Gastrocnemius medialis (tissue), 4 donors: ENCODE results near the gene CSNK2A3. TPM values are rescaled to one million over a fixed set of nuclear protein-coding genes. Genes with fewer than 3 reads are reported as not detected.

Experiments used
- ATAC-seq, 2 donors: fragments of 150-250 bp; one replicate each; pipeline ENCODE4 v1.9.1; 2016
- DNase-seq, 2 donors: peaks; one replicate each; pipeline ENCODE4 v3.0.0-alpha.2; 2019
- H3K27ac ChIP-seq, 4 donors: fragments of 200-600 bp; sonication (generic); 1 replicate in 1 of 4; 2 replicates in 3 of 4; pipeline ENCODE4 v1.5.1; 2016 to 2018; ENCODE audit warnings: mild to moderate bottlenecking in 2 of 4, moderate library complexity in 1 of 4
- H3K27me3 ChIP-seq, 3 donors: fragments of 200-600 bp; sonication (generic) in 2 of 3; 1 replicate in 1 of 3; 2 replicates in 2 of 3; pipeline versions ENCODE4 v1.5.1 to v1.6.0; 2016 to 2019; ENCODE audit warnings: mild to moderate bottlenecking in 1 of 3, moderate library complexity in 1 of 3
- H3K36me3 ChIP-seq, 2 donors: fragments of 200-600 bp; sonication (generic) in 1 of 2; one replicate each; pipeline ENCODE4 v1.5.1; 2017 to 2018
- H3K4me1 ChIP-seq, 2 donors: fragments of 200-600 bp; sonication (generic) in 1 of 2; one replicate each; pipeline ENCODE4 v1.5.1; 2016 to 2017; ENCODE audit warnings: mild to moderate bottlenecking in 2 of 2
- H3K4me3 ChIP-seq, 4 donors: fragments of 200-600 bp; sonication (generic) in 3 of 4; 1 replicate in 1 of 4; 2 replicates in 3 of 4; pipeline ENCODE4 v1.5.1; 2016 to 2019; ENCODE audit warnings: mild to moderate bottlenecking in 2 of 4
- H3K9me3 ChIP-seq, 3 donors: fragments of 200-600 bp; sonication (generic) in 2 of 3; 1 replicate in 1 of 3; 2 replicates in 2 of 3; pipeline ENCODE4 v1.5.1; 2016 to 2019
- POLR2A ChIP-seq, 2 donors: fragments of 450-650 bp; IDR thresholded peaks; one replicate each; pipeline ENCODE4 v1.6.1; 2017; ENCODE audit warnings: antibody characterized with exemption in 2 of 2, mild to moderate bottlenecking in 2 of 2, moderate library complexity in 2 of 2
- in situ Hi-C, 4 donors: fragments of 200-750 bp; cut with MboI; loops; one replicate each; pipeline versions ENCODE4 v1.15.0 to v1.8.0; 2017; ENCODE audit warnings: low sequenced_read_pairs in 4 of 4
- intact Hi-C: fragments of 100-400 bp; cut with DNase I; formaldehyde crosslinking; loops from one replicate; pipeline ENCODE4 v1.15.1; 2023; ENCODE audit warnings: low total_unique reads
- total RNA-seq, 4 donors: library from RNA; depleted of rRNA; stranded (reverse); fragments of >200 nt; gene quantifications; one replicate each; pipeline versions ENCODE4 v1.1.0 to v1.2.3, GENCODE V29; 2016
- TF ChIP-seq, protein P1 (sequence below), 5 experiments: fragments of 450-650 bp in 3 of 5; fragments of 200-600 bp in 2 of 5; sonication (generic) in 2 of 5; IDR thresholded peaks in 4 of 5; conservative IDR thresholded peaks in 1 of 5; 1 replicate in 4 of 5; 2 replicates in 1 of 5; pipeline ENCODE4 v1.5.1; 2016 to 2019; ENCODE audit warnings: antibody characterized with exemption in 5 of 5, mild to moderate bottlenecking in 3 of 5, moderate library complexity in 3 of 5

Gene CSNK2A3
- total RNA-seq, 4 donors from 2014 or later = 0.68 to 1.6 (median 1.0) TPM

- TF ChIP-seq POLR2A (IDR thresholded peaks at IDR 0.05) = no peak
- TF ChIP-seq, protein P1, sequence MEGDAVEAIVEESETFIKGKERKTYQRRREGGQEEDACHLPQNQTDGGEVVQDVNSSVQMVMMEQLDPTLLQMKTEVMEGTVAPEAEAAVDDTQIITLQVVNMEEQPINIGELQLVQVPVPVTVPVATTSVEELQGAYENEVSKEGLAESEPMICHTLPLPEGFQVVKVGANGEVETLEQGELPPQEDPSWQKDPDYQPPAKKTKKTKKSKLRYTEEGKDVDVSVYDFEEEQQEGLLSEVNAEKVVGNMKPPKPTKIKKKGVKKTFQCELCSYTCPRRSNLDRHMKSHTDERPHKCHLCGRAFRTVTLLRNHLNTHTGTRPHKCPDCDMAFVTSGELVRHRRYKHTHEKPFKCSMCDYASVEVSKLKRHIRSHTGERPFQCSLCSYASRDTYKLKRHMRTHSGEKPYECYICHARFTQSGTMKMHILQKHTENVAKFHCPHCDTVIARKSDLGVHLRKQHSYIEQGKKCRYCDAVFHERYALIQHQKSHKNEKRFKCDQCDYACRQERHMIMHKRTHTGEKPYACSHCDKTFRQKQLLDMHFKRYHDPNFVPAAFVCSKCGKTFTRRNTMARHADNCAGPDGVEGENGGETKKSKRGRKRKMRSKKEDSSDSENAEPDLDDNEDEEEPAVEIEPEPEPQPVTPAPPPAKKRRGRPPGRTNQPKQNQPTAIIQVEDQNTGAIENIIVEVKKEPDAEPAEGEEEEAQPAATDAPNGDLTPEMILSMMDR (IDR thresholded peaks at IDR 0.05 in 4 of 5, conservative IDR thresholded peaks at IDR 0.05 in 1 of 5) = no peak
- Histone ChIP-seq H3K27ac (no peak overlapping the region), H3K36me3 (no peaks in the 10 kb centered on the region), H3K27me3 (no peaks in the 10 kb centered on the region), H3K4me1 (no peaks in the 10 kb centered on the region), H3K9me3 (no peaks in the 10 kb centered on the region), H3K4me3 (no peak overlapping the region)
- intact Hi-C loops (no loop called here), in situ Hi-C loops (no loop called here)
- ATAC-seq = no peak
- no peak for DNase-seq
These were observed 25.3 kb upstream of the CSNK2A3 start for GRCh38 chr11:11378184-11378940.

DNA sequence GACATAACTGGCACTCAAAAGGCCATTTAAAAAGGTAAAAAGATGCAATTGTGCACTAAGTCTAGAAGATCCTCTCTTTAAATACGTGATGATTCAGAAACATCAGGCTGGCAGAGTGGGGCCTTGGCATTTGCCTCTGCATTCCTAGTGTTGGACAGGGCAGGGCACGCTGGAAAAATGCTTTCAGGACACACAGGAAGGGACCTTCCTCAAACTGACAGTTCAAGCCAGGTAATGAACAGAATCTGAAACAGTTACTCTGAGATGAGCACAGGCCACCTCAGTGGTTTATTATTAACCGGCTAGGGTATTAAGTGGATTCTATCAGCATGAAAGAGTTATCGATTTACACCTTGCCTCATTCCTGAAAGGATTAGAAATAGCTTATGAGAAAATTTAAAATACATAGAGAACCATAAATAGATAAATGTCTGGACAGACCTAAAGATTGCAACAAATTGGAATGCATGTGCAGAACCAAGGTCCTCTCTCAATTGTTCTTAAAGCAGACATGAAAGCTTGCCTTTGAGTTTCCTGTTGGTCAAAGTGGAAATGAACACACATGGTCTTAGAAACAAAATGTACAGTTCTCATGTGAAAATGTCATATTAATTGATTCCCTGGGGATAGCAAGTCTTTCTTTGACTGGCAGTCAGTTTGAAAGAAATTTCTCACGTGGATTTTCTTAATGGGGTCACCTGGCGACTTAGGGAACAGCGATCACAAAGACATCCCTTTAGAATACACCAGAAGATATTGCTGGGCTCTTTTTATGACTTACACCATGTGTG, 21.5 kb upstream of the CSNK2A3 start:
- no peak for TF ChIP-seq POLR2A (IDR thresholded peaks at IDR 0.05)
- TF ChIP-seq, protein P1 (IDR thresholded peaks at IDR 0.05 in 4 of 5, conservative IDR thresholded peaks at IDR 0.05 in 1 of 5) = no peak
- H3K36me3 ChIP-seq = no peaks in the 10 kb centered on the region
- peak in 1 of 2 donors; percentile 56 for ATAC-seq
- DNase-seq = no peak
- H3K4me3 ChIP-seq = no peak overlapping the region
- H3K4me1 ChIP-seq = no peaks in the 10 kb centered on the region
- no peak overlapping the region for H3K27ac ChIP-seq
- in situ Hi-C loops = no loop called here
- intact Hi-C loops = no loop called here
- no peaks in the 10 kb centered on the region for H3K9me3 ChIP-seq
- H3K27me3 ChIP-seq = no peaks in the 10 kb centered on the region

- no peak for DNase-seq
- no peaks in the 10 kb centered on the region for H3K4me1 ChIP-seq
- TF ChIP-seq, protein P1 (IDR thresholded peaks at IDR 0.05 in 4 of 5, conservative IDR thresholded peaks at IDR 0.05 in 1 of 5) = no peak
- no peak for TF ChIP-seq POLR2A (IDR thresholded peaks at IDR 0.05)
- ATAC-seq = no peak
- H3K27me3 ChIP-seq = no peaks in the 10 kb centered on the region
- in situ Hi-C loops (no loop called here), intact Hi-C loops (no loop called here)
- H3K9me3 ChIP-seq = no peaks in the 10 kb centered on the region
- H3K36me3 ChIP-seq = no peaks in the 10 kb centered on the region
- H3K4me3 ChIP-seq = no peak overlapping the region
- no peak overlapping the region for H3K27ac ChIP-seq
These were observed 20.9 kb upstream of the CSNK2A3 start for GRCh38 chr11:11373934-11374333.

GRCh38 chr11:11372461-11372860, 19.4 kb upstream of the CSNK2A3 start:
- in situ Hi-C loops (no loop called here), intact Hi-C loops (no loop called here)
- no peaks in the 10 kb centered on the region for H3K9me3 ChIP-seq
- no peaks in the 10 kb centered on the region for H3K4me1 ChIP-seq
- ATAC-seq = no peak
- DNase-seq = no peak
- H3K4me3 ChIP-seq = no peak overlapping the region
- no peak for TF ChIP-seq POLR2A (IDR thresholded peaks at IDR 0.05)
- TF ChIP-seq, protein P1 (IDR thresholded peaks at IDR 0.05 in 4 of 5, conservative IDR thresholded peaks at IDR 0.05 in 1 of 5) = no peak
- no peaks in the 10 kb centered on the region for H3K36me3 ChIP-seq
- no peak overlapping the region for H3K27ac ChIP-seq
- no peaks in the 10 kb centered on the region for H3K27me3 ChIP-seq
